Type B pancreatic cell (in vitro differentiated cells): ENCODE measurements around the gene MEIS3. TPM values are rescaled to one million over a fixed set of nuclear protein-coding genes. Genes with fewer than 3 reads are reported as not detected.

ENCODE experiments used
- DNase-seq: peaks from one replicate; pipeline ENCODE4 v3.0.0; 2021; ENCODE audit warnings: mixed read lengths; ENCODE audit not compliant: unreplicated experiment; ENCODE audit errors: extremely low spot score
- H3K27ac Mint-ChIP-seq: 2 replicates; pipeline ENCODE4 v1.8.0; 2021; ENCODE audit warnings: mild to moderate bottlenecking, mixed read lengths
- H3K27me3 Mint-ChIP-seq: 2 replicates; pipeline ENCODE4 v1.8.0; 2021; ENCODE audit warnings: mixed read lengths
- H3K36me3 Mint-ChIP-seq: 2 replicates; pipeline ENCODE4 v1.8.0; 2021; ENCODE audit warnings: mixed read lengths
- H3K4me1 Mint-ChIP-seq: one replicate; pipeline ENCODE4 v1.8.0; 2021; ENCODE audit warnings: mixed read lengths; ENCODE audit not compliant: unreplicated experiment
- H3K4me3 Mint-ChIP-seq: 2 replicates; pipeline ENCODE4 v1.8.0; 2021; ENCODE audit warnings: mild to moderate bottlenecking, mixed read lengths
- H3K9me3 Mint-ChIP-seq: 2 replicates; pipeline ENCODE4 v1.8.0; 2021; ENCODE audit warnings: mixed read lengths
- CTCF ChIP-seq: fragments of 200-600 bp; sonication (generic); conservative IDR thresholded peaks from 2 replicates; pipeline ENCODE4 v1.5.0; 2021; ENCODE audit warnings: antibody characterized with exemption, mild to moderate bottlenecking
- total RNA-seq: library from RNA; stranded (reverse); gene quantifications from 2 replicates; pipeline ENCODE4 v1.2.1, GENCODE V29; 2021; ENCODE audit warnings: low replicate concordance

Gene MEIS3
- total RNA-seq, 1 donor from 2014 or later, result 43.2 TPM

- Mint-ChIP-seq H3K4me1 (no peaks in the 10 kb centered on the region), H3K27ac (no peak overlapping the region), H3K27me3 (no peaks in the 10 kb centered on the region), H3K9me3 (no peaks in the 10 kb centered on the region), H3K4me3 (no peak overlapping the region), H3K36me3 (peaks cover 8% of the 10 kb centered on the region)
- TF ChIP-seq CTCF, result no peak
- no peak for DNase-seq
These were observed 37.6 kb downstream of the MEIS3 start for GRCh38 chr19:47381653-47382279.

- H3K27me3 Mint-ChIP-seq, result no peaks in the 10 kb centered on the region
- no peak overlapping the region for H3K4me3 Mint-ChIP-seq
- H3K27ac Mint-ChIP-seq, result no peak overlapping the region
- no peaks in the 10 kb centered on the region for H3K4me1 Mint-ChIP-seq
- DNase-seq, result no peak
- H3K36me3 Mint-ChIP-seq, result peaks cover 8% of the 10 kb centered on the region
- TF ChIP-seq CTCF, result no peak
- no peaks in the 10 kb centered on the region for H3K9me3 Mint-ChIP-seq
These were observed 38.2 kb downstream of the MEIS3 start for GRCh38 chr19:47381121-47381520.

- no peak for DNase-seq
- Mint-ChIP-seq H3K27me3 (no peaks in the 10 kb centered on the region), H3K9me3 (no peaks in the 10 kb centered on the region), H3K36me3 (peaks cover 8% of the 10 kb centered on the region), H3K4me1 (no peaks in the 10 kb centered on the region), H3K4me3 (no peak overlapping the region), H3K27ac (no peak overlapping the region)
- TF ChIP-seq CTCF, result no peak
These were observed 38.8 kb downstream of the MEIS3 start for GRCh38 chr19:47380559-47380958.

GRCh38 chr19:47379381-47379938 is 39.9 kb downstream of the MEIS3 start:
- DNase-seq, result no peak
- Mint-ChIP-seq H3K9me3 (no peaks in the 10 kb centered on the region), H3K4me1 (no peaks in the 10 kb centered on the region), H3K4me3 (no peak overlapping the region), H3K27me3 (no peaks in the 10 kb centered on the region), H3K27ac (no peak overlapping the region), H3K36me3 (peaks cover 8% of the 10 kb centered on the region)
- no peak for TF ChIP-seq CTCF

- TF ChIP-seq CTCF, result no peak
- Mint-ChIP-seq H3K4me1 (no peaks in the 10 kb centered on the region), H3K27ac (no peak overlapping the region), H3K9me3 (no peaks in the 10 kb centered on the region), H3K4me3 (no peak overlapping the region), H3K36me3 (peaks cover 5% of the 10 kb centered on the region), H3K27me3 (no peaks in the 10 kb centered on the region)
- no peak for DNase-seq
These were observed 41.1 kb downstream of the MEIS3 start for GRCh38 chr19:47378246-47378645.

- H3K4me3 Mint-ChIP-seq, result no peak overlapping the region
- no peaks in the 10 kb centered on the region for H3K27me3 Mint-ChIP-seq
- peaks cover 5% of the 10 kb centered on the region for H3K36me3 Mint-ChIP-seq
These were observed 41.5 kb downstream of the MEIS3 start for GRCh38 chr19:47377801-47378200.

More at GRCh38 chr19:47377801-47378200, 41.5 kb downstream of the MEIS3 start:
- Mint-ChIP-seq H3K9me3 (no peaks in the 10 kb centered on the region), H3K27ac (no peak overlapping the region), H3K4me1 (no peaks in the 10 kb centered on the region)
- DNase-seq, result no peak
- no peak for TF ChIP-seq CTCF
